ENCODE measurements around the gene GALNT9.
"Not testable (repeated sequence)": the region's sequence is repeated elsewhere in the genome, so short reads cannot be mapped to it uniquely, and the experiment has no call there.

GALNT9 gene

GRCh38 chr12:132303853-132304373, 25.5 kb downstream of the GALNT9 start:
- not testable (repeated sequence) for H3K4me1 Mint-ChIP-seq (ENCODE audit: low read depth in 2 of 2); H3K36me3 Mint-ChIP-seq (ENCODE audit: insufficient read depth); H3K27ac Mint-ChIP-seq; DNase-seq; H3K9me3 Mint-ChIP-seq; ATAC-seq (replicated peaks); H3K4me3 Mint-ChIP-seq
- peaks cover 5 to 22% of the 10 kb centered on the region in 2 donors for H3K27me3 Mint-ChIP-seq

DNA sequence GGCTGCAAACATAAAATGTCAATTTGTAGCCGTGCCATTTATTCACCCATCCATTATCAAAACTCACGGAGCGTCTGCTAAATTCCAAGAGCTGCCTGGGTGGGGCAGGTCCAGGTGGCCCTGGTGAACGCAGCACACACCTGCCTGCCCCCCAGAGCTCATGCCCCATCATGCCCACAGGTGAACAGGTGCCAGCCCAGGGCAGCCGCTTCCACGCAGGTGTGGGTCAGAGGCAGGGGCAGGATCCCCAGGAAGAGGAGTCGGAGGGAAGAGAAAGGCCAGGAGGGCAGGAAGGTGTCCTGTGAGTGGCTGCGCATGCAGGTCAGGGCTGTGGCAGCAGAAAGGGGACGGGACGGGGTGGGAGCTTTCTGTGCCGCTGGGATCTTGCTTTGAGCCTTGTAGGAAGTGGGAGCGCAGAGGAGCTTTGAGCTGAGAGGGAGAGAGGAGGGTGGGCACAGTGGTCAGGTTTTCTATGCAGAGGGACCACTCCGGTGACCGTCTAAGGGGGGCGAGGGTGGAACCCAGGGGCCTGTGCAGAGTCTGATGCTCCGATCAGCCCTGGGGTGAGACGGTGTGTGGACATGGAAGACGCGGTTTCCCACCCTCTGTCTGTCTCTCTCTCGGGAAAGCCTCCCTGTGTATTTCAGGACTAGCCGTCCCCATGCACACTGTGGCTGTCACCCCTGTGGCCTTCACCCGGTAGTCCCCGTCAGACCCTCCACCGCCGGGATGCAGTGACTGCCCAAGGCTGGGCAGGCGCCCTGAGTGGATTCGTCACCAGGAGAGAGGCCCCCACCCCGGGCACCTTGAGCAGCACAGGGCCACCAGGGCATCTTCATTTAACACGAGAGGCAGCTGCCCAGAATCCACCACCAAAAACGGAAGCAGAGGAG, 26.7 kb downstream of the GALNT9 start:
- Mint-ChIP-seq H3K4me3 (no peak overlapping the region), H3K36me3 (ENCODE audit: insufficient read depth) (no peaks in the 10 kb centered on the region), H3K9me3 (no peaks in the 10 kb centered on the region), H3K27ac (no peak overlapping the region), H3K4me1 (ENCODE audit: low read depth in 2 of 2) (no peaks in the 10 kb centered on the region), H3K27me3 (peaks cover 5 to 18% of the 10 kb centered on the region in 2 donors)
- ATAC-seq (replicated peaks) (no peak), DNase-seq (no peak)

GRCh38 chr12:132300789-132301722, 28.3 kb downstream of the GALNT9 start:
- DNase-seq (no peak), ATAC-seq (replicated peaks) (no peak)
- Mint-ChIP-seq H3K9me3 (no peaks in the 10 kb centered on the region), H3K4me3 (no peak overlapping the region), H3K27ac (no peak overlapping the region), H3K4me1 (ENCODE audit: low read depth in 2 of 2) (no peaks in the 10 kb centered on the region), H3K27me3 (peaks cover 5 to 9% of the 10 kb centered on the region in 2 donors), H3K36me3 (ENCODE audit: insufficient read depth) (no peaks in the 10 kb centered on the region)

DNA sequence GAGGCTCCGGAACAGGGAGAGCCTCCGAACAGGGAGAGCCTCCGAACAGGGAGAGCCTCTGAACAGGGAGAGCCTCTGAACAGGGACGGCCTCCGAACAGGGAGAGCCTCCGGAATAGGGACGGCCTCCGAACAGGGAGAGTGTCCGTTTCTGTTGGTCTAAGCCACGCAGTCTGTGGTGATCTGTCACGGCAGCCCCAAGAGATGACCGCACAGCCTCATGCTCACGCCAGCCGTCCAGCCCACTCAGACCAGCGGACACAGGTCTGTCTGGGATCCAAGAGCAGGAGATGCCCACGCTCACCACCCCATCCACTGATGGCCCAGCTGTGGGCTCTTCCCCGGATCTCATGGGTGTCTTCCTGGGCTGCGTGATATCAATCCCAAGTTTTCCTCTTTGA, 33.3 kb downstream of the GALNT9 start:
- Mint-ChIP-seq H3K4me1 (ENCODE audit: low read depth in 2 of 2) (no peaks in the 10 kb centered on the region), H3K27me3 (peaks cover 10 to 33% of the 10 kb centered on the region in 2 donors), H3K9me3 (no peaks in the 10 kb centered on the region), H3K4me3 (no peak overlapping the region), H3K36me3 (ENCODE audit: insufficient read depth) (no peaks in the 10 kb centered on the region), H3K27ac (no peak overlapping the region)
- ATAC-seq (replicated peaks) = no peak
- DNase-seq = no peak

- peaks cover 6 to 28% of the 10 kb centered on the region in 2 donors for H3K27me3 Mint-ChIP-seq
- H3K27ac Mint-ChIP-seq; ATAC-seq (replicated peaks); H3K4me1 Mint-ChIP-seq (ENCODE audit: low read depth in 2 of 2); H3K36me3 Mint-ChIP-seq (ENCODE audit: insufficient read depth); H3K4me3 Mint-ChIP-seq; H3K9me3 Mint-ChIP-seq; DNase-seq: not testable (repeated sequence)
Measured at GRCh38 chr12:132295561-132295960, 33.8 kb downstream of the GALNT9 start.

GRCh38 chr12:132295101-132295526, 34.3 kb downstream of the GALNT9 start:
- no peaks in the 10 kb centered on the region for H3K9me3 Mint-ChIP-seq
- no peak overlapping the region for H3K4me3 Mint-ChIP-seq
- DNase-seq (no peak), ATAC-seq (replicated peaks) (no peak)
- H3K36me3 Mint-ChIP-seq (ENCODE audit: insufficient read depth) = peaks cover 4% of the 10 kb centered on the region
- H3K4me1 Mint-ChIP-seq (ENCODE audit: low read depth in 2 of 2) = no peaks in the 10 kb centered on the region
- peaks cover 6 to 27% of the 10 kb centered on the region in 2 donors for H3K27me3 Mint-ChIP-seq
- no peak overlapping the region for H3K27ac Mint-ChIP-seq

- no peak for DNase-seq
- ATAC-seq (replicated peaks) = no peak
- Mint-ChIP-seq H3K27me3 (peaks cover 6 to 27% of the 10 kb centered on the region in 2 donors), H3K4me3 (no peak overlapping the region), H3K4me1 (ENCODE audit: low read depth in 2 of 2) (no peaks in the 10 kb centered on the region), H3K36me3 (ENCODE audit: insufficient read depth) (peaks cover 5% of the 10 kb centered on the region), H3K9me3 (no peaks in the 10 kb centered on the region), H3K27ac (no peak overlapping the region)
Measured at GRCh38 chr12:132294121-132295034, 35.0 kb downstream of the GALNT9 start.

DNA sequence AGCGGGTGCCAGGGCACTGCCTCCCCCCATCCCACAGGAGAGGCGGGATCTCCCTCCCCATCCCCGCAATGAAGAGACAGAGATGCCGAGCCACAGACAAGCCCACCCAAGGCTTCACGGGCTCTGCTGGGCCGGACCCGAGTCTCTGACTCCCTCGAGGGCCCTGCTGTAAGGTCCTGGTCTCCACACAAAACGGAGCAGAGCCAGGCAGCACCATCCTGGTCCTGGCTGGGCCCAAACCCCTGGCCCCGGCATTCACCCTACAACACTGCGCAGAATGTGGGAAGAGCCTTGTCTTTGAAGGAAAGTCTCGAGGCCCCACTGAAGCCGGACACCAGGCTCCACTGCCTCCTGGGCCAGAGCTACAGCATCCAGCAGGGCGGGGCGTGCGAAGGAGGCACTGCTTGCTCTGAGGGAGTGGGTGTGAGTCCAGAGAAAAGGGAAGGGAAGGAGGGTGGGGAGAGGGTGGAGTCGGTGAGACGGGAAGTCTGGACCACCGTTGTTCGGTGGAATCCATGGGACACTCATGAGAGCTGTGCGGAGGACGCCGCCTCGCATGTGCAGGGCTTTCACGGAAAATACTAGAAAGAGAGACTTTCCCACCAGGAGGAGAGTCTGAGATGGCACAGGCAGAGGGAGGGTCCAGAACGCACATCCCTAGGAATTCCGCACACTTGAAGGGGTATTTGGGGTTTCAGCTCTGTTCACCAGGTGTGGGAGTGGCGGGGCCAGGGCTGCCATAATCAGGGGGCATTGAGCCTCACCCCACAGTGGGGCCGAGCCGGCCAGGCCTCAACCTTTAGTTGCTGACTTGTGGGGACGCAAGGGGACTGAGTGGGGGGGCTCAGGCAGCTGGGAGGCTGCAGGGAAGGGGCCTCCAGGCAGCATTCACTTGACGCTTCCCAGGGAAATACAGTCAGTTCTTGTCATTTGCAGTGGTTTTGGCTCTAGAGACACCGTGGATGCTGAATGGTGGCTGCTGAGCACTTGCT, 36.8 kb downstream of the GALNT9 start:
- ATAC-seq (replicated peaks) (no peak), DNase-seq (no peak)
- Mint-ChIP-seq H3K27me3 (peaks cover 6 to 28% of the 10 kb centered on the region in 2 donors), H3K4me3 (no peak overlapping the region), H3K36me3 (ENCODE audit: insufficient read depth) (peaks cover 5% of the 10 kb centered on the region), H3K9me3 (no peaks in the 10 kb centered on the region), H3K27ac (no peak overlapping the region), H3K4me1 (ENCODE audit: low read depth in 2 of 2) (no peaks in the 10 kb centered on the region)

DNA sequence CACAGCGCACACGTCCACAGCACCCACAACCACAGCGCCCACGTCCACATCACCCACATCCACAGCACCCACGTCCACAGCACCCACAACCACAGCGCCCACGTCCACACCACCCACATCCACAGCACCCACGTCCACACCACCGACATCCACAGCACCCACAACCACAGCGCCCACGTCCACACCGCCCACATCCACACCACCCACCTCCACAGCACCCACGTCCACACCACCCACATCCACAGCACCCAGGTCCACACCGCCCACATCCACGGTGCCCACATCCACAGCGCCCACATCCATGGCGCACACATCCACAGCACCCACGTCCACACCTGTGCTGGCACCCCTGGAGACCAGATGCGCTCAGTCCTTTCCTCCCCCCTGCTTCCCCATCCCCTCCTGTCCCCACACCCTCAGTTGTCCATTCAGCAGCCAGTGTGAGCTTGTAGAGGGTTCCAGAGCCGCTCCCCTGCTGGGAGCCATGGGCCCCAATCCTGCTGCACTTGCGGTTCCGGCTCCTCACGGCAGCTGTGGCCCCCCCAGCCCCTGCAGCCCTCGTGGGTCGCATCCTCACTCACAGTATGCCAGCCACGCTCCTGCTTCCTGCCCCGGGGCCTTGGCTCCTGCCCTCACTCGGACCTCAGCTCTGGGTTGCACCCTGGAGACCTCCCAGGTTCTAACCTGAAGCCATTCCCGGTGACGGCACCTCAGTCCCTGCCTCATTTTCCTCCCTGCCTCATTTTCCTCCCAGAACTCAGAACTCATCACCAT, 37.8 kb downstream of the GALNT9 start:
- Mint-ChIP-seq H3K27ac (no peak overlapping the region), H3K4me3 (no peak overlapping the region), H3K9me3 (no peaks in the 10 kb centered on the region), H3K4me1 (ENCODE audit: low read depth in 2 of 2) (no peaks in the 10 kb centered on the region), H3K36me3 (ENCODE audit: insufficient read depth) (peaks cover 5% of the 10 kb centered on the region), H3K27me3 (peaks cover 6 to 36% of the 10 kb centered on the region in 2 donors)
- DNase-seq = no peak
- ATAC-seq (replicated peaks) = no peak

DNA sequence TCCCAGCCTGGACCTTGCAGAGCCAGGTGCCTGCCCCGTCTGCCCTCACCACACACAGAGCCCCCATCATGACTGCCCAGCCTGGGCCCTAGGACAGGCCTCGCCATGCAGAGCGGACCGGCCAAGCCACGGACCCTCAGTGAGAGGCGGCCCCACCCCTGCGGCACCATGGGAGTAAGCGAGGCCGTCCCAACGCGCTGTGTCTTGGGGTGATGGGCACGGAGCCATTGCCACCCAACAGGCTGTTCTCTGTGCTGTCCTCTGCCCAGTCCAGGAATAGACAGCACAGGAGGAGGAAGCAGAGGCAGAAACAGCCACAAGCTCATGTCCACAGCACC, 39.2 kb downstream of the GALNT9 start:
- peaks cover 0 to 5% of the 10 kb centered on the region in 2 donors for H3K4me1 Mint-ChIP-seq (ENCODE audit: low read depth in 2 of 2)
- peaks cover 9 to 39% of the 10 kb centered on the region in 2 donors for H3K27me3 Mint-ChIP-seq
- H3K4me3 Mint-ChIP-seq = no peak overlapping the region
- no peaks in the 10 kb centered on the region for H3K9me3 Mint-ChIP-seq
- H3K36me3 Mint-ChIP-seq (ENCODE audit: insufficient read depth) = peaks cover 5% of the 10 kb centered on the region
- DNase-seq (no peak), ATAC-seq (replicated peaks) (no peak)
- no peak overlapping the region for H3K27ac Mint-ChIP-seq

DNA sequence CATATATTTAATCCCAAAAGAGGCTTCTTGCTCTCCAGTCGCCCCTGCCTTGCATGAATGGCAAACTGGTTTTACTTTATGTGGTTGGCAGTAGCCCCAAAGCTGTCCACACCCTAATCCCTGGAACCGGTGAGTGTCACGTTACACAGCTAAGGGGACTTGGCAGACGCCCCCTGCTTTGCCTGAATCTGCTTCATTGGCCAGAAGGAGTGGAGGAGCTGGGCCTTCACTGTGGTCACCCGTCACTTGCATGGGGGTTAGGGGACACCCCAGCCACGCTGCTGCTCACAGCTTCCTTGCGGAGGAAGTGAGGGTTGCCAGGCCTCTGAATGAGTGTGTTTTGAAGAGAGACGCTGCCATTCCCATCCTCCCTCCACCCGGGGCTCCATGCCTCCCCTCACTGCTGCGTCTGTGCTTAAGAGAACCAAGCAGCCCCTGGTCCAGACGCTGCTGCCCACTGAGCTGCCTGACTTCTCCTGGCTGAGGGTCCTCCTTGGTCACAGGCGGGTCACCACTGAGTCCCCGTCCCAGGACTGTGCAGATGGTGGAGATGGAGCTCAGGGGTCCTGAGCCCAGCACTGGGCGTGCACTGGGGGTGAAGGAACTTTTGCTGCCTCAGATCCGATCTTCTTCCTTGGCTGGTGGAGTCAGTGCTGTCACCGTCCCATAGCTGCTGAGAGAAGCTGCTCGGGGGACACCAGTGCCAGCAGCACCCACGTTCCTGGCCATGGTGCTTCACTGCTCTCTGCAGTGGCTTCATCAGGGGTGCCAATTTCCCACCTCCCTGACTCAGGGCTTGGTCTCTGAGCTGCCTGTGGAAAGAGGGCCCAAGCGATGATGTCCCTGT, 39.8 kb downstream of the GALNT9 start:
- Mint-ChIP-seq H3K4me1 (ENCODE audit: low read depth in 2 of 2) (peaks cover 0 to 5% of the 10 kb centered on the region in 2 donors), H3K4me3 (no peak overlapping the region), H3K27ac (no peak overlapping the region), H3K9me3 (no peaks in the 10 kb centered on the region), H3K36me3 (ENCODE audit: insufficient read depth) (peaks cover 5% of the 10 kb centered on the region), H3K27me3 (peaks cover 8 to 39% of the 10 kb centered on the region in 2 donors)
- no peak for DNase-seq
- ATAC-seq (replicated peaks) = no peak
